Stimulated activated CD4-positive, alpha-beta T cell treated with anti-CD3 and anti-CD28 coated beads, TNF-alpha, amount 100 ng/mL, for 48 hours (primary cell): ENCODE measurements around the gene TMEM108.

ENCODE experiments used
- DNase-seq, 3 donors: peaks; one replicate each; pipeline ENCODE4 v3.0.0-alpha.2; 2020; ENCODE audit warnings: low read depth in 3 of 3

Gene TMEM108

DNA sequence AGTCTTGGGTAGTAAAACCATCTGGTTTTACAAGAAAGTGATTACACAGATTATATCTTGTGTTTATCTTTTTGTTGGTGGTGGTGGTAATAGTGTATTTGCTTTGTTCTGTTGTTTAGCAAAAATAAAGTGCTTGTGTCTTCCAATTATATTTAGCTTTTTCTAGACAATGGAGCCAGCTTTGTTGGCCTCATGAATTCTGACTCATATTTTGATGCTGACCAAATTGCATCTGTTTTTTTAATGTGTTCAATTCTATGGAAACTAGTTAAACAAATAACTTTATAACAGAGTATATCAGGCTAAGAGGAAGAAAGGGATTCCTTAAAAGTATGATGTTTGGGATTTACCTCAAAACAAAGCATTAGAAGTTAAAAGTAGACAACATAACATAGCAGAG, 292.3 kb downstream of the TMEM108 start:
- DNase-seq: no peak

DNA sequence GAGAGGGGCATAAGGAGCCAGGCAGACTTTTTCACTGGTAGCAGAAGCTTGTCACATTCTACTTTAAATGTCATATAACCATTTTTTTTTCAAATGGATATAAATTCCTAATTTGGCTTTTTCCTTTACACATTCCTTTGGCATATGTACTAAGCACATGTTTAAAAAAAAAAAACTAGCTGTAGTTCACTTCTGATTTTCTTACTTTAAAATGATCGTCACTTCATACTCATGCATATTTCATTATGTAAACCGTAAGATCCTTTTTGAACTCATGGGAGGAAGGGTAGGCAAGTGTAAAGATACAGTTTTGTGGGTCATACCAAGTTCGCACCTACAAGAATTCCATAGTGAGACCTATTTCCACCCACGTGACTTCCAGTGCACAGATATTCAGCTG, 316.5 kb downstream of the TMEM108 start:
- DNase-seq: no peak

DNA sequence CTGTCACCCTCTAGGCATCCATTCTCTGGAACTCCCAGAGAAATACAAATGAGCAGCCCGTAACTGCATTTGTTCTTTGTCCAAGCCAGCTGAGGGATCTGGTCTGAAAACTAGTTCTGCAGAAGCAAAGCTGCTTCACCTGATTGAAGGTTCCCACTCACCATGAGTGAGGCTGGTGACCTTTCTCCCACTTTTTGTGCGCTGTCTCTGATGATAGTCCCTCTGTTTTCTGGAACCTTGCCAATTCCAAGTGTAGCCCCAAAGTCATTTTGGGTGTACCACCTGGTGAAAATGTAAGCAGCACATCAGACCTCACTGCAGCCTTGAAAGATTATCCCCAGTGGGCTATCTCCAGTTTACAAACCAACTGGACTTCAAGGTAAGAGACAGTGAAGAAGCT, 322.3 kb downstream of the TMEM108 start:
- DNase-seq: no peak

DNA sequence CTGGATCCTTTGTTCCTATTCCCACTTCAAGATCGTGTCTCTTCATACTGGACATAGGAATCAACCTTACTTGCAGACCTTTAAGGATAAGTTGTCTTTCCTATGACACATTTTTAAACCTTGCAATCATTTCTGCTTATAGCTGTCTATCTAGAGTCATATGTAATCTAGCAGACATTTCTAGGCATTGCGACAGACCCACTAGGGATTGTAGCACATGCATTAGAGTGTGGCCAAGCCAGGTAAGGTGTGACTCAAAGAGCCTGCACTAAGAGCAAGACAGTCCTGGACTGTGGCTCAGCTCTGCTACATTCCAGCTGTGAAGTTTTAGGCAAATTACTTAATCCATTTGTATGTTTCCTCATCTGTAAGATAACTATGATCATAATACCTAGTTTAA, 322.8 kb downstream of the TMEM108 start:
- DNase-seq: no peak

DNA sequence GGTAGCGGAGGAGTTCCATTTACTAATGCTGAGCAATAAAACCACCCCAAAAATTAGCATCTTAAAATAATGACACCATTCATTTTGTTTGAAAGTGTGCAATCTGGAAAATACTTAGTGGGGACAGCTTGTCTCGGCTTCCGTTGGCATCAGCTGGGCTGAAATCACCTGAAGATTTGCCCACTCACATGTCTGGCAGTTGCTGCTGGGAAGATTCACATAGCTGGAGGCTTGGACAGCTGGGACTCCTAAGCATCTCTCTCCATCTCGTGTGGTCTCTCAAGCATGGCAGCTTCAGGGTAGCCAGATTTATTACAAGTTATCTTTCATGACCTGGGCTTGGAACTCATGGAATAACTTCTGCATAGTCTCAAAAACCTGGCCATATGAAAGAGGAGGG, 323.2 kb downstream of the TMEM108 start:
- DNase-seq: no peak

DNA sequence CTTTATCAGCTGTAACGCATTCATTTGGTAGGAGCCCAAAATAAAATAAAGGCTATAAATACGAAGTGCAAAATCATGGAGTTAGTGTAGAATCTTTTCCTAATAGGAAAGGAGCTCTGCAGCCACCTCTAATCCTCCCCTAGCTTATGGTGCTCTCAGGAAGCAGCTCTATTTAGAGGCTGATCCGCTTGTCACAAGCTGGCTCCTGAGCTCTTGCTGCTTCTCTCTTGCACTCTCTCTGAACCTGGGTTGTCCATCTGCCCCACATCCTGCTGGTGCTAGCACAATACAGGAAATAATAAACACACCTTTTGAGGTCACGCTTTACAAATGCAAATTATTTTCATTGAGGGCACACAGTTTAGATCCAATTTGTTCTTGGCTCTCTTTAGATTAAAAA, 324.3 kb downstream of the TMEM108 start:
- DNase-seq: no peak

GRCh38 chr3:133364704-133365103, 326.5 kb downstream of the TMEM108 start:
- DNase-seq: no peak

- no peak for DNase-seq
Measured at GRCh38 chr3:133366921-133367320, 328.7 kb downstream of the TMEM108 start.

DNA sequence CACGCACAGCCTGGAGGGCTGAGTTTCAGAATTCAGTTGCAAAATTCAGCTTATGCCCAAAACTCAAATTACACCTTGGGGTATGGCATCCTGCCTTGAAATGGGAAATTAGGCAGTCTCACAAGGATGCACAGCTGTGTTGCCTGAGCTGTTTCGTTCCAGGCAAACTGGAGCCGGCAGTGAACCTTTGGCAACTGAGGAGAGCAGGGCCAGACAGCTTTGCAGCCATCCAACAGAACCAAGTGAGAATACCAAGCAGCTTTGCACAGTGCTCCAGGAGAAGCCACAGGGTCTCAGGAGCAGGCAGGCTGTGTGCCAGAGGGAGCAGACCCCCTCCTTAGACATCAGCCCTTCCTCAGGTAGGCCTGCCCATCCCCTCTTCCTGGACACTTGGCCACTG, 329.2 kb downstream of the TMEM108 start:
- no peak for DNase-seq

DNA sequence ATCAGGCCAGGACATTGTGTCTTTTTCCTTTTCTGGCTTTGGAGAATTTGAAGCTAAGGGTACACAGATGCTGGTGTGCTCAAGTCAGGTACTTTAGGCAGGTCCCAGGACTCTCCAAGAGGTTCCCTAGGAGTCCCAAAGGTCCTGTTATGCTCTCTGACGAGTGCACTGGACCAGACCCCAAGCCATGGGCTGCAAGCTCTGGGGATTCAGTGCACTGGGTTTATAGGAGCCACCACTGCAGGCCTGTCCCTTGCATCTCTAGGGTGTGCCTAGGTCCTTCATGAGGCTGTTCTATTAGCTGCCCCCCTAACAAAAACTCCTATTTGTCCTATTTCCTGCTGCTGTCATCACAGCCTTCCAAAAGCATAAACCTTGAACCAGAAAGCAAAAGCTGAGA, 329.8 kb downstream of the TMEM108 start:
- no peak for DNase-seq

DNA sequence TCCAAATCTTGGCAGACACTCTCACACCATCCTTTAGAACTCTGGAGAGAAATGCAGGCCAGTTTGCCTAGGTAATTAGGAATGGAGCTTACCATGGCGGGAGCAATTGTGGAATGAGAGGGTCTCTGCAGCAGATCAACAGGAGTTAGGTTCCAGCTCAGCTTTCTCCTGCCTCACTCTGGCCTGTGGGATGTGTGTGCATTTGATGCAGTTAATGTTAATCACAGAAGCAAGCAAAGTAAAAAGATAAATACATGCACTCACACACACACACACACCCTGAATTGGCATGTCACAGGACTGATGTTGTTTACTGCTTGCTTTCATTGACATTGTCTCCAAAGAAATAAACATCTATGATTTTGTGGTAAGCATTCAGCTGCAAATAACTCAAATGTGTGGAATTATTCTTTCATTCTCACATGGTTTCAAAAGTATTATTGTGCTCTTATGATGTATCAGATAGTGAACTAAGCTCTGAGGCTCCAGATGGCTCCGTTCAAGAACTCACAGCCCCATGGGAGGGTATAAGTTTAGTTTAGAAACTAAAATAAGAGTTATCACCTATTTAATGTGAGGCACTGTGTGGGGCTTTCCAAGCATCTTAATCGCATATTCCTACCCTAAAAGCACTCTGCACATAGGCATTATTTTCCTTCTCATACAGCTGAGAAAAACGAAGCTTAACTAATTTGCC, 330.3 kb downstream of the TMEM108 start:
- no peak for DNase-seq

DNA sequence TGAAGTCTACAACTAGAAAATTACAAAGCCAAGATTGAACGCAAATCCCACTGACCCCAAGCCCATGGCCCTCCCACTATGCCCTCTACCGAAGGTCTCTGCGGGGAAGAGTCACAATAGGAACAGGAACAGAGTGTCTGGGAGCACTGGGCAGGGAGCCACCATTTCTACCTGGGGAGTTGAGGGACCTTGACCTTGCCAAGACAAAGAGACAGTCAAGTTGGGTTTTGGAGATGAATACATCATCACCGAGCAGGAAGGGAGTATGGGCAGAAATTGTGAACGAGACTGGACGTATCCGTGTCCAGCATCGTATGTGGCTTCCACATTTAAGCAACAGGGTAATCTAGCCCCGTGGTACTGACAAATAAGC, 330.9 kb downstream of the TMEM108 start:
- no peak for DNase-seq

DNA sequence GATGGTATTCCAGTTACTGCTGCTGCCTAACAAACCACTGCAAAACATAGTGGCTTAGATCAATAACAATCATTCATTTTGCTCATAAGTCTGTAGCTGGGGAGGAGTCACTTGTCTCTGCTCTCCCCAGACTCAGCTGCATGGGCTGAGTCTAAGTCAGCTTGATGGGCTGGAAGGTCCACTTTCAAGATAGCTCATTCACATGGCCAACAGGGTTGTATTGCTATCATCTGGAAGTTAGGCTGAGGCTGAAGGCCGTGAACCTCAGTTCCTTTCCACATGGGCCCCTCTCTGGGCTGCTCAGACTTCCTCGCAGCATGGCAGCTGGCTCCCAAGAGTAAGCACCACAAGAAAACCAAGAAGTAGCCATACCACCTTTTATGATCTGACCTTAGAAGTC, 333.0 kb downstream of the TMEM108 start:
- DNase-seq: no peak

DNA sequence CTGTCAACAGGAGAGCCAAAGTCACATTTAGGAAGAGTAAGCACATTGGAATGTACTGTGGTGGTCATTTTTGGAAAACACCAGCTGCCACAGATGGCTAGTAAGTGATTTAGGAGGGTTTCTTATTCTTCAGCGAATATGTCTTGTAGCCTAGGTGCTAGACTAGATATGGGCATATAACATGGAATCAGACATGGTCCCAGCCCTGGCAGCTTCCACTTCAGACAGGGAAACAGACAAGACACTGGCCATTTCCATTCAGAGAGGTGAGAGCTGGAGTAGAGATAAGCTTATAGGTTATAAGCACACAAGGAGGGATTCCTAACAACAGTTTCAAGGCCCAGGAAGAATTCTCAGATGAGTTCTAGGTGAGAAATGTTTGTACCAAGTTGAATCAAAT, 333.5 kb downstream of the TMEM108 start:
- no peak for DNase-seq

- DNase-seq: no peak
Measured at GRCh38 chr3:133374708-133375402, 336.7 kb downstream of the TMEM108 start.

- no peak for DNase-seq
Measured at GRCh38 chr3:133375403-133375745, 337.2 kb downstream of the TMEM108 start.

DNA sequence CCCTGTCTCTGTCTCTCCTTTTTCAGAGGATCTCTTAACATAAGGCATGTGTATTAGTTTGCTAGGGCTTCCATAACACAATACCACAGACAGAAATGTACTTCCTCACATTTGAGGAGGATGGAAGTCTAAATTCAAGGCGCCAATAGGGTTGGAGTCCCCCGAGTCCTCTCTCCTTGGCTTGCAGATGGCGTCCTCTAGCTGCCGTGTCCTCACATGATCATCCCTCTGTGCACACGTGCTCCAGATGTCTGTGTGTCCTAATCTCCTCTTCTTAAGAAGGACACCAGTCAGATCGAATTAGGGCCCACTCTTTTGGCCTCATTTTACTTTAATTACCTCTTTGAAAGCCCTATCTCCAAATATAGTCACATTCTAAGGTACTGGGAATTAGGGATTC, 338.6 kb downstream of the TMEM108 start:
- DNase-seq: no peak

DNA sequence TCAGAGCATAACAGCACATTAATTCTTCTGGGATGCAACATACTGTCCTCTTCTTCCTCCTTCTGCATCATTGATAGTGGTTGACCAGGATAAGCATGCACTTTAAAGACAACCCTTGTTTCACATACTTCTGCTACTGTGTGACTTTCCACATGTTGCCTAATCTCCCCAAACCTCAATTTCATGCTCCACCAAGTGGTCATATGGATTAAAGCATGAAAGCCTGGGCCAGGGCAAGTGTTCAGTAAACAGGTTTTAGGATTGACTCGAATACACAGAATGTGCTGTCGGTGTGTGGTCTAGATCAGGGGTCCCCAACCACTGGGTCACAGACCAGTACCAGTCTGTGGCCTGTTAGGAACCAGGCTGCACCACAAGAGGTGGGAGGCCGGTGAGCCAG, 339.2 kb downstream of the TMEM108 start:
- no peak for DNase-seq

DNA sequence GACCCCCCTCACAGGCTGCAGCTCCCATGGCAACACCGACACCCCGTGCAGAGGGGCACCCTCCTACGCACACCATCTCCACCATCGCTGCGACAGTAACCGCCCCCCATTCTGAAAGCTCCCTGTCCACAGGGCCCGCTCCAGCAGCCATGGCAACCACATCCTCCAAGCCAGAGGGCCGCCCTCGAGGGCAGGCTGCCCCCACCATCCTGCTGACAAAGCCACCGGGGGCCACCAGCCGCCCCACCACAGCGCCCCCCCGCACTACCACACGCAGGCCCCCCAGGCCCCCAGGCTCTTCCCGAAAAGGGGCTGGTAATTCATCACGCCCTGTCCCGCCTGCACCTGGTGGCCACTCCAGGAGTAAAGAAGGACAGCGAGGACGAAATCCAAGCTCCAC, 341.7 kb downstream of the TMEM108 start:
- no peak for DNase-seq

- no peak for DNase-seq
Measured at GRCh38 chr3:133380481-133381225, 342.5 kb downstream of the TMEM108 start.

- DNase-seq: no peak
Measured at GRCh38 chr3:133381346-133382109, 343.3 kb downstream of the TMEM108 start.

DNA sequence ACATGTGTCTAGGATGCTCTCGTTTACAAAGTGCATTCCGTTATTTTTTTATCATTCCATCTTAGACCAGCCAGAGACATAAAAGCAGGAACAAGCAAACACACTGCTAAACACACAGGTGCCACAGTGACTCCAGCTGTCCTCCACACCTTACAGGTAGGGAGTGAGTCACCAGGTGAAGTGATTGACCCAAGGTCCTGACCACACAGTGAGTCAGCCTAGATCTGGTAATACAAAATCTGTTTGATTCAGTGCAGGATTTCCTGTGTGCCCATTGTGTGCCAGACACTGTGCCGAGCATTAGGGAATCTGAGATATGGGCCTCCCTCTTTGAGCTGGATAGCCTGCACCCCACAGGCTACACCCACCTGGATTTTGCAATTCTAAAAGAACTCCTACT, 345.0 kb downstream of the TMEM108 start:
- no peak for DNase-seq
